ENCODE measurements around the gene SAV1. TPM values are rescaled to one million over a fixed set of nuclear protein-coding genes. Genes with fewer than 3 reads are reported as not detected.

Gene SAV1
- polyA plus RNA-seq, 2 of the 4 experiments (the other 2 are of a cell fraction) = 20.3 TPM

DNA sequence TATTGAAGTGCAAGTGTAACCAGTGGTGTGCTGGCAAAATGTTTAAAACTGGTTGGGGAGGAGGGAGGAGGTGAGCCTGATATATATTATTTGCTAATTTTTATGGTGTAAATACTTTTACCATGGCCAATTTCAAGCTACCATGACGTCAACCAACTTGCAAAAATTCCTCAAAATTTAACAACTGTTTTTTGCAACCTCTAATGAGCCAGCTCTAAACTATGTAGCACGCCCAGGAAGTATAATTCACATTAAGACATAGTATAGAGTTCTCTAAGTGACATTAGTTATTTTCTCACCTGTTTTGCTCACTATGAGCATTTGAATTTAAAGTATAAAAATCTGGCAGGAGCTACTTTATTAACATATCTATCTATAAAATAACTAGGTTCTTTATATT is 66.7 kb downstream of the SAV1 start:
- peak in 1 of 2 experiments; percentile 5 for DNase-seq (ENCODE audit: low read depth in 1 of 2, low spot score in 1 of 2)
- POLR2A ChIA-PET = interaction anchor here (0.5 to 1.9 kb wide), 5 partner anchors 41 to 1050 kb away, joined by 3 to 15 read pairs (median 5); partner anchors contain the start of genes ATL1, FRMD6 and SAV1
- Histone ChIP-seq H3K9me3 (no peaks in the 10 kb centered on the region), H3K4me1 (peaks cover 20% of the 10 kb centered on the region), H3K27ac (peak overlapping the region in 1 of 2 experiments; percentile 38; a peak in 2 of 6 replicates), H3K4me3 (no peak overlapping the region), H3K4me2 (peak overlapping the region; percentile 72)
- 62% methylated on average over 2 of the region's 2 CpGs for WGBS (ENCODE audit: missing lambda C conversion rate)
- FAIRE-seq = no peak
- no peak for TF ChIP-seq NFE2L2 (conservative IDR thresholded peaks at IDR 0.05; ENCODE audit: low read length)
- TF ChIP-seq MYC (IDR thresholded peaks at IDR 0.05; ENCODE audit: borderline replicate concordance, low read length) = no peak
- no peak for TF ChIP-seq SREBF2 (IDR thresholded peaks at IDR 0.05)
- TF ChIP-seq, protein P1, sequence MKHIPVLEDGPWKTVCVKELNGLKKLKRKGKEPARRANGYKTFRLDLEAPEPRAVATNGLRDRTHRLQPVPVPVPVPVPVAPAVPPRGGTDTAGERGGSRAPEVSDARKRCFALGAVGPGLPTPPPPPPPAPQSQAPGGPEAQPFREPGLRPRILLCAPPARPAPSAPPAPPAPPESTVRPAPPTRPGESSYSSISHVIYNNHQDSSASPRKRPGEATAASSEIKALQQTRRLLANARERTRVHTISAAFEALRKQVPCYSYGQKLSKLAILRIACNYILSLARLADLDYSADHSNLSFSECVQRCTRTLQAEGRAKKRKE (CRISPR knock-in tag; IDR thresholded peaks at IDR 0.05; ENCODE audit: low read depth) = no peak
- TF ChIP-seq, protein P2, sequence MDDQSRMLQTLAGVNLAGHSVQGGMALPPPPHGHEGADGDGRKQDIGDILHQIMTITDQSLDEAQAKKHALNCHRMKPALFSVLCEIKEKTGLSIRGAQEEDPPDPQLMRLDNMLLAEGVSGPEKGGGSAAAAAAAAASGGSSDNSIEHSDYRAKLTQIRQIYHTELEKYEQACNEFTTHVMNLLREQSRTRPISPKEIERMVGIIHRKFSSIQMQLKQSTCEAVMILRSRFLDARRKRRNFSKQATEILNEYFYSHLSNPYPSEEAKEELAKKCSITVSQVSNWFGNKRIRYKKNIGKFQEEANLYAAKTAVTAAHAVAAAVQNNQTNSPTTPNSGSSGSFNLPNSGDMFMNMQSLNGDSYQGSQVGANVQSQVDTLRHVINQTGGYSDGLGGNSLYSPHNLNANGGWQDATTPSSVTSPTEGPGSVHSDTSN (IDR thresholded peaks at IDR 0.05) = no peak
- no peak for TF ChIP-seq ZSCAN20 (CRISPR knock-in tag; IDR thresholded peaks at IDR 0.05)
- no peak for TF ChIP-seq ESRRA (IDR thresholded peaks at IDR 0.05; ENCODE audit: borderline replicate concordance, low read length)
- TF ChIP-seq GATA3 (IDR thresholded peaks at IDR 0.05; ENCODE audit: borderline replicate concordance) = no peak
- no peak for TF ChIP-seq HOXA7 (CRISPR knock-in tag; IDR thresholded peaks at IDR 0.05)
- no peak for TF ChIP-seq HEYL (CRISPR knock-in tag; IDR thresholded peaks at IDR 0.05)
- TF ChIP-seq SMC3 (IDR thresholded peaks at IDR 0.05) = no peak
- TF ChIP-seq KDM5A (IDR thresholded peaks at IDR 0.05) = no peak
- TF ChIP-seq FOSL2 (IDR thresholded peaks at IDR 0.05) = no peak
- TF ChIP-seq FOSL2 (CRISPR knock-in tag; IDR thresholded peaks at IDR 0.05) = no peak
- TF ChIP-seq HDAC2 (IDR thresholded peaks at IDR 0.05) = no peak
- no peak for ATAC-seq
- CTCF ChIA-PET = interaction anchor here (1.2 to 2.9 kb wide), 10 partner anchors 10 to 259 kb away, joined by 3 to 61 read pairs (median 6); no protein-coding TSS in a partner anchor

DNA sequence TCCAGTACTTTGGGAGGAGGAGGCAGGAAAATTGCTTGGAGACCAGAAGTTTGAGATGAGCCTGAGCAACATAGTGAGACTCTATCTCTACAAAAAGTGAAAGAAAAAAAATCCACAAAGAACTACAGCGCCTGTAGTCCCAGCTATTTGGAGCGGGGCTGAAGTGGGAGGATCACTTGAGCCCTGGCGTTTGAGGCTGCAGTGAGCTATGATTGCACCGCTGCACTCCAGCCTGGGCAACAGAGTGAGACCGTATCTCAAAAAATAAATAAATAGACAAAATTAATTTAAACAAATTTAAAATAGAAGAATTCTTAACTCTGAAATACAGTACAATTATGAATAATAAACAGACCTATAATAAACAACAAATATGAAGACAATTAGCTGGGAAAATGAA is 67.3 kb downstream of the SAV1 start:
- no peak for FAIRE-seq
- peak overlapping the region; percentile 74 to 80 for H3K27ac ChIP-seq
- peaks cover 20% of the 10 kb centered on the region for H3K4me1 ChIP-seq
- peak overlapping the region; percentile 31; the same call in 1 of the 3 replicates for H3K4me3 ChIP-seq
- peak in 1 of 2 experiments; percentile 41 for DNase-seq (ENCODE audit: low read depth in 1 of 2, low spot score in 1 of 2)
- peak overlapping the region; percentile 72 for H3K4me2 ChIP-seq
- ChIA-PET CTCF (interaction anchor here (0.6 to 2.9 kb wide), 25 partner anchors 7 to 1837 kb away, joined by 3 to 61 read pairs (median 4); no protein-coding TSS in a partner anchor), POLR2A (interaction anchor here (0.5 to 1.9 kb wide), 4 partner anchors 41 to 1051 kb away, joined by 3 to 15 read pairs (median 4); partner anchors contain the start of genes ATL1, FRMD6 and SAV1)
- no peaks in the 10 kb centered on the region for H3K9me3 ChIP-seq
- no peak for TF ChIP-seq NR3C1 (IDR thresholded peaks at IDR 0.05)
- no peak for TF ChIP-seq RARB (CRISPR knock-in tag; IDR thresholded peaks at IDR 0.05)
- TF ChIP-seq, protein P3, sequence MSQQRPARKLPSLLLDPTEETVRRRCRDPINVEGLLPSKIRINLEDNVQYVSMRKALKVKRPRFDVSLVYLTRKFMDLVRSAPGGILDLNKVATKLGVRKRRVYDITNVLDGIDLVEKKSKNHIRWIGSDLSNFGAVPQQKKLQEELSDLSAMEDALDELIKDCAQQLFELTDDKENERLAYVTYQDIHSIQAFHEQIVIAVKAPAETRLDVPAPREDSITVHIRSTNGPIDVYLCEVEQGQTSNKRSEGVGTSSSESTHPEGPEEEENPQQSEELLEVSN (IDR thresholded peaks at IDR 0.05; ENCODE audit: borderline replicate concordance, low read depth) = no peak
- no peak for TF ChIP-seq CHD2 (IDR thresholded peaks at IDR 0.05; ENCODE audit: low read length, partially characterized antibody)
- TF ChIP-seq FOSL2 (IDR thresholded peaks at IDR 0.05) = no peak
- TF ChIP-seq FOSL2 (CRISPR knock-in tag; IDR thresholded peaks at IDR 0.05) = no peak
- TF ChIP-seq MYC (IDR thresholded peaks at IDR 0.05; ENCODE audit: borderline replicate concordance, low read length) = no peak
- no peak for TF ChIP-seq BHLHE40 (IDR thresholded peaks at IDR 0.05; ENCODE audit: low read depth, low read length)
- TF ChIP-seq, protein P2 (IDR thresholded peaks at IDR 0.05) = no peak
- no peak for TF ChIP-seq ZC3H11A (IDR thresholded peaks at IDR 0.05)
- no peak for TF ChIP-seq HOXB5 (CRISPR knock-in tag; IDR thresholded peaks at IDR 0.05)
- TF ChIP-seq NFE2L2 (conservative IDR thresholded peaks at IDR 0.05; ENCODE audit: low read length) = no peak
- no peak for TF ChIP-seq HOXB13 (CRISPR knock-in tag; IDR thresholded peaks at IDR 0.05; ENCODE audit: low read depth)
- WGBS (ENCODE audit: missing lambda C conversion rate) = 45% methylated on average over 5 of the region's 5 CpGs
- peak in 1 of 2 experiments; percentile 79; a peak in 4 of 6 replicates for ATAC-seq
